Measurements from ENCODE around the gene RAB6A.
A peak's percentile ranks its signal among the peaks of the same experiment; 100 is the strongest.
"Not testable (repeated sequence)": the region's sequence is repeated elsewhere in the genome, so short reads cannot be mapped to it uniquely, and the experiment has no call there.

Gene RAB6A

DNA sequence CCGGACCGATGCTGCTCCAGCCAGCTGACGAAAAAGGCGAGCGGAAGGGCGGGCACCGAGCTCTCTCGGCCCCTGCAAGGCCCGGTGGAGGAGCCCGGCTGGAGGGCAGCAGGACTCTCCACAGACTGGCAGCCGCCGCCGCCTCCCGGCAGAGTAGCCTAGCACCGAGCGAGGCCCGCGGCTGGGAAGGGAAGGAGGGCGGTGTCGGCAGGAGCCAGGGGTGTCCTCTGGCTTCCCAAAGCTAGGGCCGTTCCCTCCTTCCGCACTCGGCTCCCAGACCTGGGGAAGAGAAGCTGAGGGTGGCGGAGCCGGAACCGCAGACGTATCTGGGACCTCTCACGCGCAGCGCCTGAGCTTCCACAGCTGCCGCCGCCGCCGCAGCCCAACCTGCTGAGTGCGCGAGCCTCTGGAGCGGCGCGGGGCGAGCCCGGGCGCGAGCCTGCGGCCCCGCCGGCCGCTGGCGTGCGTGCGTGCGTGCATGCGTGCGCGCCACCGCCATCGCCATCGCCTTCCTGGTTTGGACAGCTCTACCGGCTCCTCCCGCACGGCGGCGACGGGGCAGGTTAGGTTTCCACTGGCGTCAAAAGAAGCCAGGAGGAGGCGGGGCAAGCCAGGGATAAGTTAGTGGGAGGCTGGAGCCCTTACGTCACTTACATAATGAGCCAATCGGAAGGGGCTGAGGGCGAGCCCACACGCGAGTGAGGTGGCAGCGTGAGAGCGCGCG lies at the start of gene RAB6A:
Gene RAB6A, minus strand, starts transcription at position 396 of the 724 bp plus-strand sequence. CDS start 439 bp downstream, outside the sequence.
- peak; percentile 89 for FAIRE-seq

GRCh38 chr11:73810637-73811036 lies 49.8 kb upstream of the RAB6A start:
- FAIRE-seq, result no peak

GRCh38 chr11:73808052-73808451 lies 47.2 kb upstream of the RAB6A start:
- no peak for FAIRE-seq

DNA sequence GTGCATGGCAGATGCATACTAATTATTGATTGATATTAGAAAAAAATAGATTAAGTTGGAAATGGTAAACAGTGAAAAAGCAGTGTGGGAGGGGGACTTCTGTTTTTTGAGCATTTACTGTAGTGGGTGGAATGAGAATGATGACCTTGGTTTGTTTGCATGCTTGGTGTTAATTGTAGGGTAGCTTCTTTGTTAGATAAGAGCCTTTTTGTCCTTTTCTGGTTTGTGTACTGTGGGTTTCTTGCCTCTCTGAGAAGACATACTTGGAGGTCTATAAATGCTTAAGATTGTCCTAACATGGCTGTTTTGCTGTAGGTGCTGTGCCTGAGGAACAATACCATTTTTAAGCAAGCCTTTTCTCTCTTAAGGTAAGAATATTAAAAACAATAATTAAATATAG lies 43.8 kb upstream of the RAB6A start:
- no peak for FAIRE-seq

- no peak for FAIRE-seq
These were observed 40.3 kb upstream of the RAB6A start for GRCh38 chr11:73801136-73801535.

DNA sequence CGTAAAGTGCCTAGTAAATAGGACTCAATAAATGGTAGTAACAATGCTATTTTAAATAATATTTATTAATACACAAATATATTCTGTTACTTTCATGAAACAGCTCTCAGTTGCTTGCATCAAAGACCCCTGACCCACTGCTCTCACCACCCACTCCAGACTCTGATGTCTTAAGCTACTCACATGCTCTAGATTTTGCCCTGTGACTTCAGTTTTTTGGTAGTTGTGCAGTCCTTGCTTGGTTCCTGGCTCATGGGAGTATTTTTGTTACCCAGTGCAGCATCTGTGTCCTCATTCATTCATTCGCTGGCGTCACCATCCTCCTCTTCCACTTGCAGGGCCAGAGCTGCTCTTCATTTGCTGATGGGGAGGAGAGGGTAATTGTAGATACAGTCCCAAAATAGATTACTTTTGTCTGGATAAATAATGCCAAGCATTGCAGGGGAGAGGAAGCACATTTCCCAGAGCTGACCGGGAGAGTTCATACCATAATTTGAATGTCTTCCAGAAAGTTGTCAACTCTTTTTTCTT lies 39.5 kb upstream of the RAB6A start:
- FAIRE-seq, result no peak

- no peak for FAIRE-seq
These were observed 36.6 kb upstream of the RAB6A start for GRCh38 chr11:73797457-73797856.

DNA sequence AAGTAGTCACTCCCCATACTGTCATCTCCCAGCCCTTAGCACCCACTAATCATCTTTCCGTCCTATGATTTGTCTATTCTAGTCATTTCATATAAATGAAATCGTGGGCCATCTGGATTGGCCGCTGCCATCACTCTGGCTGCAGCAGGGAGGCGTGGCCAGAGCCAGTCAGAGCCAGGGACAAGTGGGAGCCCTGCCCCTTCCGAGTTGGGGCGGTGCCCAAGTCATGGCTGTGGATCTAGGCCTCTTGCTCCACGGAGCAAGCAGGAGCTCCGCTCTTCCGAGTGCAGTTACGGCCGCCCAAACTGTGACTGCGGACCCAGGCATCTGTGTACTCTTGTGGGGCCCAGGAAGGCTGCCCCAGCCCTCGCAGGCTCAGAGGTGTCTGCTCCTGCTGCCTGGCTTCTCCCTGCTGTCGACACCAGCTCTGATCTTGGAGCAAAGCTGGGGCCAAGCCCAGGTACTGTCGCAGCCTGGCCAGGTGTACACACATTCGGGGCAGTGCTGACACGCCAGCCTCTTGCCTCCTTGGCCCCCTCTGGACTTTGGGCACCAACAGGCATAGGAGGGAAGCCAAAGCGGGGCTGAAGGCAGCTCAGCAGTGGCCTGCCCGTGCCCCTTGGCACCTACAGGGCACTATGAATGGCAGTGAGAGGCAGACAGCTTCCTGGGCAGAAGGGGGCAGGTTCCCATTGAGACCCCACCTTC lies 35.2 kb upstream of the RAB6A start:
- FAIRE-seq, result no peak

DNA sequence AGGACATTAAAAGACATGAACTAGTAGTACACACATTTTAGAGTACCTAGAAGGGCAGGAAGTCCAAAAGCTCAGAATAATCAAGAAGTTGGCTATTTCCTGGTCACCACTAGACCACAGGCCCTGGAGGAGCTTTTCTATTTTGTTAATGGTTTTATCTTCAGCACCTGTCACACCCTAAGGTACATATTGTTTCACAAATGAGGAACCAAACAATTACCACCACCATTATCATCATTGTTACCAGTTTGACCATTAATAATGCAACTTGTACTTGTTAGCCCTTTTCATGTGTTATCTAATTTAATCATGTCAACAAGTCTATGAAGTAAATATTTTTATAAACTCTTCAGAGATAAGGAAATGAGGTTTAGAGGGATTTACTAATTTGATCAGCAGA lies 31.7 kb upstream of the RAB6A start:
- no peak for FAIRE-seq

DNA sequence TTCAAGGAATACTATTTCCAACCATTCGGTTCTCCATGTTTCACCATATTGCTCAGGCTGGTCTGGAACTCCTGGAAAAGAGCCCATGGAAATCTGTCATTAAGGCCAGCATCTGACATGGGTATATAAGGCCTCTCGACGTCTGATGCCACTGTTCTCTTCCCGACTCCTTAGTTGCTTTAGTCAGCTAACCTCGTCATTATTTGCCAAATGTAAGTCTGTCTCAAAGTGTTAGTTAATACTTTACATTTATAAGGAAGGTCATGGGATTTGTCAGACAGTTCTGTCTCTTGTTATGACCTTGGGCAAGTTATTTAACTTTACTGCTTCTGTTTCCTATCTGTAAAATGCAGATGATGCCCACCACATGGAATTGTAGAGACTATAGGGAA lies 28.4 kb upstream of the RAB6A start:
- no peak for FAIRE-seq

DNA sequence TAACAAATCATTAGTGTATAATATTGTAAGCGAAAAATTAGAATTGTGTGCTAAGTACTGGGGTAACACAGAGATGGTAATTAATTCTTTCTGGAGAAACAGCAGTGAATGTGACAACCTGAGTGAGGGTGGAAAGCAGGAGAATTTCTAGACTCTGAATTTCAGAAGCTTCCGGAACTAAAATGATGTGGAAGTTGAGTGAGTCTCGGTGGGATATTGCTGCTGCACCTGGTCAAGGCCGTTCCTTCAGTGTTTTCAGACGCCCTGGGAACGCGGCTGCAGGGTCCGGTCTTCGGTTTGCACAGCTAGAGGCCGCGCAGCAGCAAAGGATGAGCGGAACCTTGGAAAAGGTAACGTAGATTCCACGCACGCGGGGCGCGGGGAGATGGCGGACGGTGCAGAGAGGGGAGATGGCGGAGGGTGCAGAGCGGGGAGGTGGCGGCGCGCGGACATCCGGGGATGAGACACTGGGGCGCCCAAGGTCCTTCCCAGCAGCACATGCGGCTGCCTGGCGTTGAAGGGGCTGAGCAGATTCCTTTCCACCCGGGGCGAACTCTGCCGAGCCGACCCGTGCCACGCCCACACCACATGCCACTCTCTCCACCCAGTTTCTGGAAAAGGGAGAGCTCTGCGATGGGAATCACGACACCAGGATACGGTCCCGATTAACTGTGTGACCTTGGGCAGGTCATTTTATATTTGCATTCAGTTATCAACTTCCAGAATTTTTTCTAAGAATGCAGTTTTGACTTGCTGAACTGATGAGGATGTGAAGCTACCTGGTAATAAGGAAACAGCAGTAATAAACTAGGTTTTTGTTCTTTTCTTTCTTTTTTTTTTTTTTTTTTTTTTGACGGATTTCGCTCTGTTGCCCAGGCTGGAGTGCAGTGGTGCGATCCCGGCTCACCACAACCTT lies 27.0 kb upstream of the RAB6A start, which contains the start of gene MRPL48:
Gene MRPL48, plus strand, starts transcription at position 232 of the 916 bp plus-strand sequence. Its CDS starts 98 bp downstream, at position 330.
- FAIRE-seq, result no peak

GRCh38 chr11:73787051-73787642 lies 26.3 kb upstream of the RAB6A start:
- no peak for FAIRE-seq

- not testable (repeated sequence) for FAIRE-seq
These were observed 24.6 kb upstream of the RAB6A start for GRCh38 chr11:73785467-73785866.

- FAIRE-seq, result no peak
These were observed 23.9 kb upstream of the RAB6A start for GRCh38 chr11:73784734-73785133.

DNA sequence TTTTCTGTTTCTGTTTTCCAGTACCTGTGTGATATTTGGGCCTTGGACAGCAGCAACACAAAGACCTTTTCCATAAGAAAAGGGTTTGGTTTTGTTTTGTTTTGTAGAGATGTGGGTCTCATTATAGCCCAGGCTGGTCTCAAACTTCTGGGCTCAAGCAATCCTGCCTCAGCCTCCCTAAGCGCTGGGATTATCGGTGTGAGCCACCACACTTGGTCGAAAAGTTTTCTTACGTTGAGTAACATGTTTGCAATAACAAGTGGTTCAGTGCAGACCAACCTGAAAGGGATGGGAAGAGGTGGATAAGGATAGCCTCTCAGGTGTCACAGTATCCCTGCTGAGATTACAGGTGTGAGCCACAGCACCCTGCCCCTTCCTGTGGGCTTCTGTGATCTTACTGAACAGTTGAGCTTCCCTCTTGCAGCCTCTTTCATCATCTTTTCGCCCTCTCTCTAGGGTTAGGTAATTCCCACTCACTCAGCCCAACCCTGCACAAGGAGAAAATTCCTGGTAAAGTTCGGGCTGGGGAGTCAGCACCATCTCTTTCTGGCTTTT lies 23.3 kb upstream of the RAB6A start:
- FAIRE-seq, result no peak

DNA sequence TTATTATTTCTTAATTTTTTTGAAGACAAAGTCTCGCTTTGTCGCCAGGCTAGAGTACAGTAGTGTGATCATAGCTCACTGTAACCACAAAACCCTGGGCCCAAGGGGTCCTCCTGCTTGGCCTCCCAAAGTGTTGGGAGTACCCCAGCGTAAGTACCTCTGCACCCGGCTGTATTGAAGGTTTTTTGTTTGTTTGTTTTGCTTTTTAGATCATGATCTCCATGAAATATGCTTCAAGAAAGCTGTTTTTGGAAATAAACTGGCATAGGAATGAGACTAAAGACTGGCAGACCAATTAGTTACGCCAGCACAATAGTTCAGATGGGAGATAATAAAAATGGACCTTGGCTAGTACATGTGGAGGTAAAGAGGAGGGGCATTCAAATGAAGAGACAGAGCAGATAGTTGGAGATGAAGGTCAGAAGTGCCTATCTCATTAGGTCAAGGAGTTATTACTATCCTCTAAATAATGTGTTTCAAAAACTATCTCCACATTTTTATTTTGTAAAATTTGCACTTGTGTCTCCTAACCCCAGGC lies 22.7 kb upstream of the RAB6A start:
- FAIRE-seq, result no peak

GRCh38 chr11:73781303-73781702 lies 20.4 kb upstream of the RAB6A start:
- FAIRE-seq, result no peak

DNA sequence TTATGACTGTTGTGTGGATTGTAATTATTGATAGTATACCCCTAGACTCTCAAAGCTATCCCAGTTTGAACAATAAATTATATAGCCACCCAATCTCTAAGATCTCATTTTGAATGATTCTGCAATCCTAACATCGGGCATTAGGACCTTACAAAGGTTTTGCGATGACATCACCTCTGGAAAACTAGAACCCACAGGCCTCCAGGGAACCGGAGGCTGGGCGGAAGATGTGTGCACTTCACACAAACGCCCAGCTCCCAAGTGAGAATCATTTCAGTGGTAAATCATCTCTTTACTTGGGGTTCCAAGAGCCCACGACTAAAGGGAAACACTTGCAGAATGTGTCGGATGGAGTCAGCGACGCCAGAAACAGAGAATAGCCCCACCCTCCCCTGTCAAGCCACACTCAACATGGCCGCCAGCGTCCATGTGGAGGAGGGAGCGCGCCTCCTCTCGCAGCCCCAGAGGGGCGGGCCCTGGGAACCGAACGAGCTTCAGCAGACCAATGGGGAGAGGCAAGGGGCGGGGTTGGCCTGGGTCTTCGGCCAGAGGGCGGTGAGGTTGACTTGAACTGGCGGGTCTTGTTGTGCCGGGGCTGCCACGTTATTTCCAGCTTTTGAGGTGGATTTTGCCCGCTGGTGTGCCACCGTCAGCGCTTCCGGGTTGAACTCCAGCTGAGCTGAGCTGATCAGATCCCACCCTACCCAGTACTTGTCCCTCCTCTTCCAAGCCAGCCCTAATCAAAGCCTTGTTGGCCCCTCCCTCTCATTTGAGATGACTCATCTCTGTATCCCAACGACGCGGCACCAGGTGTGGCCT lies 18.4 kb upstream of the RAB6A start:
- peak; percentile 85 for FAIRE-seq

- not testable (repeated sequence) for FAIRE-seq
These were observed 9.9 kb upstream of the RAB6A start for GRCh38 chr11:73770811-73771210.

DNA sequence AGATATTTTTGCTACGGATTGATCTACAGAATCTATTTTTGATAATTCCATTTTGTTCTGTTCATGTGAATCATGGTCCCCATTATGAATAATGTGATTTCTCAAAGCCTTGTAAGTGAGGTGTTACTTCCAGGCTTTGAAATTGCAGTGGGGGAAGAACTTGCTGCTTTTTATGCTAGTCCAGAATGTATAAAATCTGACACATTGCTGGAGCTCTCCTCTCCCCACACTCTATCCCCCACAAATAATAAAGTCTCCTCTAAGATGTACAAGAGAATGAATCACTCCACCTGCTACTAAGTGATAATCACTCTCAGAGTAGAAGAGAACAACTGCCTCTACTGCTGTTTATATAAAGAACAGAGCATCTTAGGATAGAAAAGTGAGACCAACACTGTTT lies 5.9 kb upstream of the RAB6A start:
- FAIRE-seq, result no peak

DNA sequence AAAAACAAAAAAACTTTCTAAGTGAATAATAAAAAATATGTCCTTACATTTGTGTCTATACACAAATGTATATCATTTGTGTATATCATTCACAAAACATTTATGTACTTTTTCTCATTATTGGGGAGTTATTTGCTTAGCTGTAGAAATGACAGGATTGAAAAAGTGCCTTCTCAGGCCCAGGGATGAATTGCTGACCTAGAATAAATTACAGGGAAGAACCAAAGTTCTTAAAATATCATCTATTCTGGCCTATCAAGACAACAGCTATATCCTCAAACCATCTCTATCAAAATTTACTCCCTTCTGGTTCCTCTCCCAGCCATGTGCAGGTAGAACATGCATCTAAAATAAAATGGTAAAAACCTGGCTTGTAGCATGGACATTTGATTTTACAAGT lies 1.9 kb upstream of the RAB6A start:
- FAIRE-seq, result no peak

Data from TTC549 (cell line).